Measurements from ENCODE around the gene ZNF710. TPM values are rescaled to one million over a fixed set of nuclear protein-coding genes. Genes with fewer than 3 reads are reported as not detected.

ZNF710 gene
- total RNA-seq, 1 experiment from 2014 or later: 40.7 TPM

DNA sequence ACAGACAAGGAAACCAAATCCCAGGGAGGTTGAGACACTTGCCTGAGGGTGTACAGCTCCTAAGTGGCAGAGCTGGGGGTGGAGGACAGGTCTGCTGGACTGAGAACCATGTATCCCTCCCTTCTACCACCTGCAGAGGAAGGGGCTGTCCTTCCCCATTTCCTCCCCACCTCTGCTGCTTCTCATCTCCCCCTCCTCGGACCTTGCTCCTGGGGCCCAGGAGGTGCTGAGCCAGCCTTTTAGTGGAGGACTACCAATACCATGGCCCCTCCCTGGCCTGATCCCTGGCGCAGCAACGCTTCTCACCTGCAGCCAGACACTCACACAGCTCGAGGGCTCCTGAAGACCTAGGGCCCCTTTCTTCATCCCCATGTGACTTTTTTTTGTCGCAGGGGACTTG lies 50.8 kb downstream of the ZNF710 start:
- Mint-ChIP-seq H3K27me3 (ENCODE audit: low read depth) (no peaks in the 10 kb centered on the region), H3K27ac (peak overlapping the region in 1 of 3 experiments; percentile 15; a peak in 1 of 7 replicates), H3K4me1 (peaks cover 19 to 20% of the 10 kb centered on the region in 2 experiments), H3K4me3 (no peak overlapping the region), H3K9me3 (no peaks in the 10 kb centered on the region), H3K36me3 (ENCODE audit: insufficient read depth in 1 of 3, low read depth in 3 of 3) (peaks cover 0 to 4% (median 0%) of the 10 kb centered on the region in 3 experiments; a peak in 1 of 7 replicates)
- no peak overlapping the region for H2BK15ac ChIP-seq (ENCODE audit: low read depth, low read length)
- H3K23ac ChIP-seq (ENCODE audit: insufficient read length, low read depth, low read length): no peak overlapping the region
- no peaks in the 10 kb centered on the region for H3K79me1 ChIP-seq (ENCODE audit: insufficient read depth, low read depth, low read length, poor library complexity, severe bottlenecking)
- no peak overlapping the region for H2BK5ac ChIP-seq (ENCODE audit: insufficient read length, low read length)
- H3K18ac ChIP-seq (ENCODE audit: insufficient read length, low read depth, low read length): no peak overlapping the region
- no peak overlapping the region for H3K27ac ChIP-seq (ENCODE audit: insufficient read length, low read depth, low read length)
- H3K27me3 ChIP-seq (ENCODE audit: insufficient read depth, low read length): no peaks in the 10 kb centered on the region
- no peaks in the 10 kb centered on the region for H4K20me1 ChIP-seq (ENCODE audit: control insufficient read depth, insufficient read depth, insufficient read length)
- no peak overlapping the region for H2BK120ac ChIP-seq (ENCODE audit: low read depth, low read length, poor library complexity, severe bottlenecking)
- no peak overlapping the region for H3K4ac ChIP-seq (ENCODE audit: low read depth, low read length)
- no peak overlapping the region for H3K14ac ChIP-seq (ENCODE audit: insufficient read depth, low read length)
- H4K8ac ChIP-seq (replicated peaks; ENCODE audit: insufficient read length, low read depth, low read length): no peak overlapping the region
- no peak for DNase-seq
- TF ChIP-seq CTCF (conservative IDR thresholded peaks at IDR 0.05): no peak
- no peak overlapping the region for H4K91ac ChIP-seq (ENCODE audit: insufficient read length, low read depth, low read length)
- no peak overlapping the region for H3K4me2 ChIP-seq (ENCODE audit: insufficient read depth, insufficient read length, low read length)
- H4K5ac ChIP-seq (ENCODE audit: insufficient read length, low read depth, low read length): no peak overlapping the region
- H3K9ac ChIP-seq (ENCODE audit: extremely low read depth, insufficient read length, low read length): no peak overlapping the region
- H3T11ph ChIP-seq (ENCODE audit: low read length): no peak overlapping the region
- H2BK20ac ChIP-seq (ENCODE audit: low read depth, low read length, poor library complexity, severe bottlenecking): no peak overlapping the region
- H2BK12ac ChIP-seq (ENCODE audit: insufficient read length, low read depth, low read length): no peak overlapping the region
- no peak overlapping the region for H3K56ac ChIP-seq (ENCODE audit: insufficient read length, low read depth, low read length)
- 0 out of 2 replicates have a peak, but pooled peaks cover 2% of the 10 kb centered on the region for H3K4me1 ChIP-seq (ENCODE audit: insufficient read depth, low read length)
- WGBS (ENCODE audit: extremely low coverage, insufficient read length, low lambda C conversion rate): no CpG with 5 or more reads among the region's 5 CpGs
- H2AFZ ChIP-seq (ENCODE audit: low read length): no peak overlapping the region
- no peaks in the 10 kb centered on the region; the same call in 1 of the 2 replicates for H3K79me2 ChIP-seq (ENCODE audit: insufficient read depth, low read length)
- H3K23me2 ChIP-seq (ENCODE audit: insufficient read length, low read depth, low read length, poor library complexity, severe bottlenecking): no peaks in the 10 kb centered on the region
- H3K9me3 ChIP-seq (ENCODE audit: control insufficient read depth, low read depth, low read length): no peaks in the 10 kb centered on the region
- H2AK5ac ChIP-seq (ENCODE audit: insufficient read length, low read length): no peak overlapping the region
